ENCODE results near the gene TUBAL3. TPM values are rescaled to one million over a fixed set of nuclear protein-coding genes. Genes with fewer than 3 reads are reported as not detected.
"Not testable (repeated sequence)": the region's sequence is repeated elsewhere in the genome, so short reads cannot be mapped to it uniquely, and the experiment has no call there.

The TUBAL3 gene
- total and polyA plus RNA-seq, 9 of the 15 experiments (the other 6 are each of a cell fraction or from before 2014, with no cell fraction given), result 5.5 to 10.1 (median 6.9) TPM

DNA sequence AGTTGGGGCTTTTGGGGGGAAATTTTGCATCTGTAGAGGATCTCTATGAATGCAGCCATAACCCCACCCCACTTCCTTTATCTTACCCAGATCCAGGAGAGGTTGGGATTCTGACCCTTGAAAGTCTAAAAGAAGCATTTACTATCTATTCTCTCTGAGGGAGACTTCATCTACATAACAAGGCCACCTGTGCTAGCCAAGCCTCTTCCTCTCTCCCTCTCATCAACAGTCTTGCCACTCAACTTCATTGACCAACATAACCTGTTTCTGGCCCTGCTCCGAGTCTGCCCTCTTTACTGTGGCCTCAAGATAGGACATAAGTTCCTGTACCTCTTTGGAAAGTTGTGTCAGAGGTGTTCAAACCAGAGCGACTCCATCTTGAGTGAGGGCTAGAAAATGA is 19.4 kb downstream of the TUBAL3 start (continued):
- TF ChIP-seq DNMT1 (IDR thresholded peaks at IDR 0.05) (no peak), SNRNP70 (optimal IDR thresholded peaks at IDR 0.05; ENCODE audit: low read depth, low read length) (no peak), RBM34 (IDR thresholded peaks at IDR 0.05; ENCODE audit: borderline replicate concordance, insufficient read depth, low read length) (no peak), CXXC5 (CRISPR knock-in tag; IDR thresholded peaks at IDR 0.05) (no peak)

DNA sequence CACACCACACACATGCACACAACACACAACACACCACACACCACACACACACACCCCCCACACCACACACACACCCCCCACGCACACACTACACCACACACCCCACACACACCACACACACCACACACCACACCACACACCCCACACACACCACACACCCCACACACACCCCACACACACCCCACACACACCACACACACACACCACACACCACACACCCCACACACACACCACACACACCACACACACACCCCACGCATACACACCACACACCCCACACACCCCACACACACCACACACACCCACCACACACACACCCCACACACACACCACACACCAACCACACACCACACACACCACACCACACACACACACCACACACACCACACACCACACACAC is 23.4 kb downstream of the TUBAL3 start:
- Histone ChIP-seq H4K20me1 (replicated peaks; ENCODE audit: control insufficient read depth, insufficient read depth, low read length) (no peaks in the 10 kb centered on the region), H2AFZ (ENCODE audit: low read depth, low read length) (no peak overlapping the region), H3K36me3 (ENCODE audit: control insufficient read depth, insufficient read depth, low read length) (no peaks in the 10 kb centered on the region), H3K79me2 (ENCODE audit: control insufficient read depth, insufficient read depth, low read length) (no peaks in the 10 kb centered on the region), H3K9ac (ENCODE audit: insufficient read depth in 1 of 2, low read depth in 2 of 2, low read length in 2 of 2) (no peak overlapping the region), H3K9me3 (replicated peaks; ENCODE audit: control insufficient read depth, insufficient read depth, low read depth, low read length) (0 out of 2 replicates have a peak, but pooled peaks cover 3% of the 10 kb centered on the region), H3K9me1 (ENCODE audit: control insufficient read depth, insufficient read depth, low read length) (no peaks in the 10 kb centered on the region), H3K4me2 (ENCODE audit: insufficient read depth, low read length) (no peak overlapping the region), H3K4me1 (replicated peaks in 1 of 2; ENCODE audit: control insufficient read depth in 2 of 2, insufficient read depth in 2 of 2, low read length in 2 of 2) (no peaks in the 10 kb centered on the region; a peak in 2 of 5 replicates), H3K4me3 (no peak overlapping the region), H3K27me3 (ENCODE audit: control insufficient read depth in 2 of 2, insufficient read depth in 2 of 2, low read length in 2 of 2) (no peaks in the 10 kb centered on the region), H3K27ac (ENCODE audit: extremely low read depth, low read depth, low read length) (no peak overlapping the region)
- TF ChIP-seq, protein P1, sequence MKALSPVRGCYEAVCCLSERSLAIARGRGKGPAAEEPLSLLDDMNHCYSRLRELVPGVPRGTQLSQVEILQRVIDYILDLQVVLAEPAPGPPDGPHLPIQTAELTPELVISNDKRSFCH (CRISPR knock-in tag; IDR thresholded peaks at IDR 0.05), result no peak
- TF ChIP-seq, protein P1 (tag; IDR thresholded peaks at IDR 0.05), result no peak
- no peak for TF ChIP-seq KAT7 (CRISPR knock-in tag; IDR thresholded peaks at IDR 0.05; ENCODE audit: borderline replicate concordance)
- no peak for TF ChIP-seq GABPB1 (CRISPR knock-in tag; IDR thresholded peaks at IDR 0.05)
- TF ChIP-seq IFI16 (CRISPR knock-in tag; IDR thresholded peaks at IDR 0.05), result no peak
- WGBS (ENCODE audit: insufficient coverage, low coverage, missing lambda C conversion rate), result no CpG with 5 or more reads among the region's 2 CpGs
- no peak for ATAC-seq
- no peak for DNase-seq (ENCODE audit: extremely low read depth in 1 of 4, low spot score in 3 of 4)
- in situ Hi-C loops (cut with MboI) (no loop called here), intact Hi-C loops (cut with micrococcal nuclease) (loop anchor here (5.0 kb wide), 1 partner anchor 51 kb away; no protein-coding TSS in a partner anchor)
- ChIA-PET CTCF (ENCODE audit: low intra/inter-chr PET ratio) (no interaction called here), POLR2A (interaction anchor here (0.6 to 0.8 kb wide), 2 partner anchors 13 to 283 kb away, joined by 3 to 4 read pairs; no protein-coding TSS in a partner anchor)
- BruUV-seq (replicated peaks), result no TSS peak
- FAIRE-seq, result peak; percentile 11

DNA sequence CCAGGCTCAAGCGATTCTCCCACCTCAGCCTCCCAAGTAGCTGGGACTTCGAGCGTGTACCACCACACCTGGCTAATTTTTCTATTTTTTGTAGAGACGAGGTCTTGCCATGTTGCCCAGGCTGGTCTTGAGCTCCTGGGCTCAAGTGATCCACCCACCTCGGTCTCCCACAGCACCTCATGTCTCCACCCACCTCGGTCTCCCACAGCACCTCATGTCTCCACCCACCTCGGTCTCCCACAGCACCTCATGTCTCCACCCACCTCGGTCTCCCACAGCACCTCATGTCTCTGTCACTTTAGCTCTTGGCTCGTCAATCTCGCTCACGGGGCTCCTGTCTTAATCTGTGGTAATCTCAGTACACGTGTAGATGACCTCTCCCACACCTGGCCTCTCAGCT is 24.2 kb downstream of the TUBAL3 start:
- BruUV-seq (replicated peaks); ATAC-seq; H3K4me3 ChIP-seq; H3K9ac ChIP-seq (ENCODE audit: insufficient read depth in 1 of 2, low read depth in 2 of 2, low read length in 2 of 2); DNase-seq (ENCODE audit: extremely low read depth in 1 of 4, low spot score in 3 of 4); H3K27ac ChIP-seq (ENCODE audit: extremely low read depth, low read depth, low read length); H3K79me2 ChIP-seq (ENCODE audit: control insufficient read depth, insufficient read depth, low read length); H4K20me1 ChIP-seq (replicated peaks; ENCODE audit: control insufficient read depth, insufficient read depth, low read length); H3K4me1 ChIP-seq (replicated peaks in 1 of 2; ENCODE audit: control insufficient read depth in 2 of 2, insufficient read depth in 2 of 2, low read length in 2 of 2); CTCF ChIA-PET (ENCODE audit: low intra/inter-chr PET ratio); H2AFZ ChIP-seq (ENCODE audit: low read depth, low read length); H3K36me3 ChIP-seq (ENCODE audit: control insufficient read depth, insufficient read depth, low read length); H3K9me1 ChIP-seq (ENCODE audit: control insufficient read depth, insufficient read depth, low read length); FAIRE-seq; H3K27me3 ChIP-seq (ENCODE audit: control insufficient read depth in 2 of 2, insufficient read depth in 2 of 2, low read length in 2 of 2); H3K9me3 ChIP-seq (replicated peaks; ENCODE audit: control insufficient read depth, insufficient read depth, low read depth, low read length); H3K4me2 ChIP-seq (ENCODE audit: insufficient read depth, low read length); in situ Hi-C loops (cut with MboI): not testable (repeated sequence)
- POLR2A ChIA-PET, result interaction anchor here (0.6 to 0.8 kb wide), 2 partner anchors 14 to 283 kb away, joined by 3 to 4 read pairs; no protein-coding TSS in a partner anchor
- WGBS (ENCODE audit: insufficient coverage, low coverage, missing lambda C conversion rate), result 56% methylated on average over 10 of the region's 12 CpGs
- intact Hi-C loops (cut with micrococcal nuclease), result loop anchor here (5.0 kb wide), 1 partner anchor 52 kb away; no protein-coding TSS in a partner anchor

All from K562 (cell line).